ENCODE data around the gene IGF2BP2.

DNA sequence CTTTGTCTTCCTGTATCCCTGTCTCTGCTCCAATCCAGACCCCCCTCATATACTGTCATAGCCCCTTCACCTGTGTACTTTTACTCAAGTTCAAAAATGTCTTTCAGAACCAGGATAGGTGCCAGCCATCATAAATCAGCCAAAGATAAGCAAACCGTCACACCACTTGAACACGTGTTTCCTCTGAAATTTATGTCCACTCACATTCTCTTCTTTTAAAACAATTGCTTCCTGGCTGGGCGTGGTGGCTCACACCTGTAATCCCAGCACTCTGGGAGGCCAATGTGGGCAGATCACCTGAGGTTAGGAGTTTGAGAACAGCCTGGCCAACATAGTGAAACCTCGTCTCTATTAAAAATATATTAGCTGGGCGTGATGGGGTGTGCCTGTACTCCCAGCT, 74.1 kb downstream of the IGF2BP2 start:
- TF ChIP-seq CTCF (IDR thresholded peaks at IDR 0.05): no peak
- TF ChIP-seq POLR2A (IDR thresholded peaks at IDR 0.05): no peak
